NT2/D1 (cell line): ENCODE results near the gene MACO1.
"Not testable (repeated sequence)": the region's sequence is repeated elsewhere in the genome, so short reads cannot be mapped to it uniquely, and the experiment has no call there.

Source experiments
- DNase-seq: peaks from one replicate; pipeline ENCODE4 v3.0.0-alpha.2; 2011; ENCODE audit warnings: low read depth, low spot score
- H3K27me3 ChIP-seq: 2 replicates; pipeline ENCODE4 v1.6.0; 2011; ENCODE audit warnings: mild to moderate bottlenecking; ENCODE audit not compliant: insufficient read length, insufficient read depth
- H3K36me3 ChIP-seq: 2 replicates; pipeline ENCODE4 v1.6.1; 2011; ENCODE audit warnings: mild to moderate bottlenecking, low read length, mixed read lengths; ENCODE audit not compliant: insufficient read depth, insufficient read length
- H3K4me1 ChIP-seq: 2 replicates; pipeline ENCODE4 v1.5.1; 2011; ENCODE audit not compliant: insufficient read depth, insufficient read length
- H3K4me3 ChIP-seq: 2 replicates; pipeline ENCODE4 v1.5.1; 2011; ENCODE audit warnings: low read depth; ENCODE audit not compliant: insufficient read length
- H3K9ac ChIP-seq: 2 replicates; pipeline ENCODE4 v1.6.0; 2011; ENCODE audit warnings: low read depth; ENCODE audit not compliant: insufficient read length
- H3K9me3 ChIP-seq: 2 replicates; pipeline ENCODE4 v1.5.1; 2011; ENCODE audit warnings: mild to moderate bottlenecking, low read length; ENCODE audit not compliant: insufficient read depth
- SUZ12 ChIP-seq: IDR thresholded peaks from 2 replicates; pipeline ENCODE4 v1.6.1; 2011; ENCODE audit not compliant: insufficient read length, insufficient read depth; ENCODE audit errors: extremely low read depth
- YY1 ChIP-seq: IDR thresholded peaks from 2 replicates; pipeline ENCODE4 v1.6.1; 2011; ENCODE audit not compliant: insufficient read length, insufficient read depth
- ZNF274 ChIP-seq: IDR thresholded peaks from 2 replicates; pipeline ENCODE4 v1.6.1; 2011; ENCODE audit warnings: mild to moderate bottlenecking, low read depth, low read length

The MACO1 gene

DNA sequence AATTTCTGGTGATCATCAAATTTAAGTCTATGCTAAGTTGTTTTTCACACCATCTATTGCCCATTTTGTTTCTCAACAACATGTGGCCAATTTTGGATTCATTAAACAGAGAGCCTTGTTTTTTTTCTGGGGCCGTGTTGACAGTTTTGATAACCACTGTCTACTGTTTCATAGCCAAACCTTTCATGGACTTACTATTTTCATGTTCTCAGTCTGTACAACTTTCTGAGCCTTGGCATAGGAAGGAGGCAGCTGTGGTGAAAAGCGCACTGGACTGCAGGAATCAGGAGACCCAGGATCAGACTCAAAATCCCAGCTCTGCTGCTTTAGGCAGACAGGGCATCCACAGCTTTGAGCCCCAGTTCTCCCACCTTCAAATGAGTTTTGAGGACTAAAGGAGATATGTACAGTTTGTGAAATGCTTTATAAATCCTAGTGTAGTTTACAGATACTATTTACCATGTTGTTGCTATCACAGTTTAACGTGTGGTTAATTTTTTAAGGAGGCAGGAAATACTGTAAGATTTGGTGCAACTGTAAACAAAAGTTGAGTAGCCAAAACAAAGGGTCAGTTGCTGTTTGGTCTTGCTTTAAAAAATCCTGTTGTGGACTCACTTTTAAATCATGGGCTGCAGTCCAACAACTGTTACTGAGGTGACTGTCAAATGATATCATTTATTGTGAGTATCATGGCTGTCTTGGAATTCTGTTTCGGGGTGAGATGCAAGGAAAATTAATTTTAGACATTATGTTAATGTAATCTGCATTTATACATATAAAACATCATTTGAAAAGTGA lies 2.9 kb downstream of the MACO1 start:
- H3K36me3 ChIP-seq, result no peaks in the 10 kb centered on the region
- TF ChIP-seq SUZ12 (no peak), ZNF274 (no peak), YY1 (no peak)
- no peak overlapping the region for H3K4me3 ChIP-seq
- no peak for DNase-seq
- no peaks in the 10 kb centered on the region for H3K4me1 ChIP-seq
- H3K27me3 ChIP-seq, result peaks cover 10% of the 10 kb centered on the region
- no peak overlapping the region for H3K9ac ChIP-seq
- no peaks in the 10 kb centered on the region for H3K9me3 ChIP-seq

DNA sequence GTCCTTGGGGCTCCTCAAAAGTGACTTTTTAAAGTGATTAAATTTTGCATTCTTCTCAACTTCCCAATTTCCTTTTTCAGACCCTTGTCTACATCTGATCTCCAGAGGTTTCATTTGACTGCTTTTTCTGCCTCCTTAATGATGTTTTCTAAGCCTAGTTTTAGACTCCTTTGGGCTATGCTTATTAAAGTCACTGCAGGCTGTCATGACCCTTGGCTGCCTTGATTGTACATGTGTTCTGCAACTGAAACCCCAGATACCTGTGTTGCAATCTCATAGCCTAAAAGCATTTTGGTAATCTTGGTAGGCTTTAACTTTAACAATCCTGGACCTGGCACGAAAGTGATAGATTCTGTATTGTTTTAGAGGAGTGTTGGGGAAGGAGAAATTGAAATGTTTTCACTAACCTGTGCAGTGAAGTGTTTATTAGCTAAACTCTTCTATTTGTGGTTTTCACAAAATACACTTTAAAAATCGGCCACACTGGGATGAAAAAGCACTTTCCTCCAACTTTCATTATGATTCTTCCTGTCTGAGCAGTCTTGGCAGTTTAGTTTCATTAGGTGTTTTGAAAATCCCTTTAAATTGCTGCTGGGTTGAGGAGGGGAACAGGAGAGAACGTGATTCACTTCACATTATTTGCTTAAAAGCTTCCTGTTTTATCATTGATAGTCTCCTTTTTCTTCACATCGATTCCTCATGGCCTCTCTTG lies 4.9 kb downstream of the MACO1 start:
- DNase-seq, result no peak
- TF ChIP-seq ZNF274 (no peak), SUZ12 (no peak), YY1 (no peak)
- Histone ChIP-seq H3K4me1 (no peaks in the 10 kb centered on the region), H3K36me3 (no peaks in the 10 kb centered on the region), H3K27me3 (peaks cover 2% of the 10 kb centered on the region), H3K4me3 (no peak overlapping the region), H3K9me3 (no peaks in the 10 kb centered on the region), H3K9ac (no peak overlapping the region)

DNA sequence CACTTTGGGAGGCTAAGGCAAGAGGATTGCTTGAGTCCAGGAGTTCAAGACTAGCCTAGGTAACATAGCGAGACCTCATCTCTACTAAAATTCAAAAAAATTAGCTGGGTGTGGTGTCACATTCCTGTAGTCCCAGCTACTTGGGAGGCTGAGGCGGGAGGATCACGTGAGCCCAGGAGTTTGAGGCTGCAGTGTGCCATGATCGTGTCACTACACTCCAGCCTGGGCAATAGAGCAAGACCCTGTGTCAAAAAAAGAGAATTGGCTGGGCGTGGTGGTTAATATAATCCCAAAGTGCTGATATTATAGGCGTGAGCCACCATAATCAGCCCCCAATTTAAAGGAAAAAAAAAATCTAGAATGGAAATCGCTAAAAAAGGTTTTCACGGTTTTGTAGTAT lies 7.0 kb downstream of the MACO1 start:
- no peak overlapping the region for H3K4me3 ChIP-seq
- H3K27me3 ChIP-seq, result no peaks in the 10 kb centered on the region
- H3K36me3 ChIP-seq, result no peaks in the 10 kb centered on the region
- TF ChIP-seq SUZ12 (no peak), YY1 (no peak), ZNF274 (no peak)
- H3K4me1 ChIP-seq, result no peaks in the 10 kb centered on the region
- no peak for DNase-seq
- H3K9ac ChIP-seq, result no peak overlapping the region
- no peaks in the 10 kb centered on the region for H3K9me3 ChIP-seq

DNA sequence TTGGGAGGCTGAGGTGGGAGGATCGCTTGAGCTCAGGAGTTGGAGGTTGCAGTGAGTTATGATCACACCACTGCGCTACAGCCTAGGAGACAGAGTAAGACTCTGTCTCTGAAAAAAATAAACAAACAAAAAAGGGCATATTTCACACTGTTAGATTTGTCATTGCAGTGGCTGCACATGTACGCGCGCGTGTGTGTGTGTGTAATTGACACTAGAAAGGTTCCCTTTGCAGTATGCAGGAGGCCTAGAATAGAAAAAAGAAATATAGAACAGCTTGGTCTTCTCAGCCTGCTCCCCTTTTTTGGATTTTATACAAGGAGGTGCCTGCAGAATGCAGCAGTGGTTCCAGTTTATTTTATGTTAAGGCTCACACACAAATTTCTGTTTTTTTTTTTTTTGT lies 8.6 kb downstream of the MACO1 start:
- H3K4me3 ChIP-seq, result no peak overlapping the region
- no peak overlapping the region for H3K9ac ChIP-seq
- DNase-seq, result no peak

DNA sequence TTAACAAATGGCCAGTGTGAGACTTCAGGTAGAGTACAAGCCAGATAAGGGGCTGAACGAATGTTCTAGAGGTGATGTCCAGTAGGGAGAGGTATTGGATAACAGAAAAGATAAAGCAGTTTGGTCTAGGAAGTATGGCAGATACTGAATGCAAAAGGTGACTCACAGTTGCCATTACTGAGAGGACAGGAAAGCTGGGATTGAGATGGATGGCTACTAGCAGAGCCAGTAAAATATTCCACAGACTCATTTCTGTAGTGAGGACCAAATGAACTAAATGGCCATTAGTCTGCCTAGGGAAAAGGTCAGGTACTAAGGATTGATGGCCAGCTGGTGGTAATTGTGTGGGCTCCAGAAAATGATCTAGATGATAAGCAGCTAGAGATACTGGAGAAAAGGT lies 11.5 kb downstream of the MACO1 start:
- H3K4me3 ChIP-seq, result no peak overlapping the region
- H3K27me3 ChIP-seq, result no peaks in the 10 kb centered on the region
- TF ChIP-seq SUZ12, result no peak
- TF ChIP-seq YY1, result no peak
- no peak for TF ChIP-seq ZNF274
- no peaks in the 10 kb centered on the region for H3K4me1 ChIP-seq
- no peak overlapping the region for H3K9ac ChIP-seq
- no peak for DNase-seq
- no peaks in the 10 kb centered on the region for H3K9me3 ChIP-seq
- H3K36me3 ChIP-seq, result no peaks in the 10 kb centered on the region

More for the DNA sequence above, 8.6 kb downstream of the MACO1 start:
- no peaks in the 10 kb centered on the region for H3K36me3 ChIP-seq
- H3K9me3 ChIP-seq, result no peaks in the 10 kb centered on the region
- TF ChIP-seq SUZ12 (no peak), YY1 (no peak), ZNF274 (no peak)
- no peaks in the 10 kb centered on the region for H3K27me3 ChIP-seq
- no peaks in the 10 kb centered on the region for H3K4me1 ChIP-seq

DNA sequence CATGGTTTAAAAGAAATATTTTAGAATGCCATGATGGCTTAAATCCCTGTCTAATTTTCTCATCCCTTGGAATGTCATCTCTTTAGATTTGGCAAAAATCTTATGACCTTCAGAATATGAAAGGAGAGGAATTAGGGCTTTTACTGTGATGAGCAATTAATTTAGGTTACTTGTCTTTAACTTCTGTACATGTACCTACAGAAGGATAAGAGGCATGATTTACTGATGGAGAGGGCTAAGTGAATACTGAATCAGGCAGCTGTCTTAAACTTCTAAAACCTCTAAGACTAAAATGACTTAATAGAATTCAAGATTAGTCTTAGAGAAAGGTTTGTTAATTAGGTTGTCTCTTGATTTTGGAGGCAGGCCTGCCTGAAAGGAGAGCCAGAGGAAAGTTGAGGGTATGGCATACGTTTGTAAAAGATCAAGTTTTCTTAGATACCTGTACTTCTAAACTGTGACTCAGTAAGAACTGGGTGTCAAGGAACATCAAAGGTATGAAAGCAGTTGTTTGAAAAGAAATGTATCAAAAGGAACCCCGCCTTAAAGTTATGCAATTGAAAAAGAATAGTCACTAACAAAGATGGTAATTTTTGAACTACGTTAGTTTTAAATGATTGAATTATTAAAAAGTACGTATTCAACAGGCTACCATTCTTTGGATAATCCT lies 12.5 kb downstream of the MACO1 start:
- no peaks in the 10 kb centered on the region for H3K27me3 ChIP-seq
- TF ChIP-seq ZNF274 (no peak), YY1 (no peak), SUZ12 (no peak)
- peaks cover 8% of the 10 kb centered on the region for H3K36me3 ChIP-seq
- H3K4me1 ChIP-seq, result no peaks in the 10 kb centered on the region
- DNase-seq, result no peak
- H3K9ac ChIP-seq, result no peak overlapping the region
- no peaks in the 10 kb centered on the region for H3K9me3 ChIP-seq
- no peak overlapping the region for H3K4me3 ChIP-seq

DNA sequence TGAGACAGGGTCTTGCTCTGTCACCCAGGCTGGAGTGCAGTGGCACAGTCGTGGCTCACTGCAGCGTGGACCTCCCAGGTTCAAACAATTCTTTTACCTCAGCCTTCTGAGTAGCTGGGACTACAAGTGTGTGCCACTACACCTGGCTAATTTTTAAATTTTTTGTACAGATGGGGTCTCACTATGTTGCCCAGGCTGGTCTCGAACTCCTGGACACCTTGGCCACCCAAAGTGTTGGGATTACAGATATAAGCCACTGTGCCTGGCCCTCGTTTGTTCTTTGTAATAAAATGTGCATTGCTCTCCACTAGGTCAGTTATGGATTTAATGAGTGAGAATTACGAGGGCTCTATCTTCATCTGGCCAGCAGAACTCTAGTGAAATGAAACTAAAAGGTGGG lies 13.9 kb downstream of the MACO1 start:
- H3K9ac ChIP-seq, H3K27me3 ChIP-seq, DNase-seq, H3K4me1 ChIP-seq, H3K4me3 ChIP-seq, H3K9me3 ChIP-seq: not testable (repeated sequence)
- H3K36me3 ChIP-seq, result peaks cover 10% of the 10 kb centered on the region
